GM19328 (cell line): ENCODE results near the gene PEMT.

Experiments
- ATAC-seq: cut with Tn5 transposase; IDR thresholded peaks from one replicate; pipeline ENCODE4 v1.9.1; 2021; ENCODE audit warnings: mild to moderate bottlenecking, moderate library complexity; ENCODE audit not compliant: unreplicated experiment

PEMT gene

GRCh38 chr17:17605083-17605728 lies 13.7 kb upstream of the PEMT start:
- ATAC-seq = no peak

DNA sequence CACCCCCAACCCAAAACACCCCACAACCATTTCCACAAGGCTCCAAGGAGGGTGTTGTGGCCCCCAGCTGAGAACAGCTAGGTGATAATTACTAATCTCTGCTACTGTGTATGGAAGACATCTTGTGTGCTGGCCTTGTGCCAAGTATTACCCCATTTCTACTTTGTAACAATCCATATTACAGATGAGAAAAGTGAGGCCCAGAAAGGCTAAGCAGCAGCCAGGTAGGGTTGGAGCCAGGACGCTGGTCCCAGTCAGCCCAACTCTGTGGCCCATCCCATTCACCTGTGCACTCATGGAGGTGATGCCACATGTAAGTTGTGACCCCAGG lies 12.4 kb upstream of the PEMT start:
- no peak for ATAC-seq

GRCh38 chr17:17603178-17603894 lies 11.8 kb upstream of the PEMT start:
- no peak for ATAC-seq

DNA sequence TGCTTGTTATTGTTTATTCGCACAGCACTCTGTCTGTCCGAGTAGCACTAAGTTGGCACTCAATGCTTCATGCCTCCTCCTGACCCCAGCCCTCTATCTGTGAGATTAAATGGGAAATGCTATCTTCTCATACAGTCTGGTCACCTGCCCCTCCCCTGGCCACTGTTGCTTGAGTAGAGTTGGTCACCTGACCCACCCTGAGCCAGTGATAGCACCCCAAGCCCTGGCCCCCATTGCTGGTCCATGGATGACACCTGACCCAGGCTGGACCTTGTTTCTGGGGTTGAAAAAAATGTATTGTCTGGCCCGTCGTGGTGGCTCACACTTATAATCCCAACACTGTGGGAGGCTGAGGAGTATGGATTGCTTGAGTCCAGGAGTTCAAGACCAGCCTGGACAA lies 8.5 kb upstream of the PEMT start:
- ATAC-seq = no peak

DNA sequence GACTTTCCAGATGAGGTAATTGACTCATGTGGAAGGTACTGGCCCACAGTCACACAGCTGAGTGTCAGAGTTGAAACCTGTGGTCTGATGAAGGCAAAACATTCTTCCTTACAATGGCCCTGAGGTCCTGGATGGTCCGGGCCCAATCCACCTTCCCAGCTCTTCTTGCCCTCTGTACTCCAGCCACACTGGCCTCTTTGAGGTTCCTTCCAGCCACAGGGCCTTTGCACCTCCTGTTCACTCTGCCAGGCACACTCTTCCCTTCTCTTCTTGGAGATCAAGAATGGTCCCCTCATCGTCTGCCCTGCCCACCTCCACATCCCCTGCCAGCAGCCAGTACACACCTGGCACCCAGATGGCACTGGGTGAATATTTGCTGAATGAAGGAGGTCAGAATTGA lies 6.5 kb upstream of the PEMT start:
- no peak for ATAC-seq

- ATAC-seq = no peak
Measured at GRCh38 chr17:17595755-17596154, 4.2 kb upstream of the PEMT start.

DNA sequence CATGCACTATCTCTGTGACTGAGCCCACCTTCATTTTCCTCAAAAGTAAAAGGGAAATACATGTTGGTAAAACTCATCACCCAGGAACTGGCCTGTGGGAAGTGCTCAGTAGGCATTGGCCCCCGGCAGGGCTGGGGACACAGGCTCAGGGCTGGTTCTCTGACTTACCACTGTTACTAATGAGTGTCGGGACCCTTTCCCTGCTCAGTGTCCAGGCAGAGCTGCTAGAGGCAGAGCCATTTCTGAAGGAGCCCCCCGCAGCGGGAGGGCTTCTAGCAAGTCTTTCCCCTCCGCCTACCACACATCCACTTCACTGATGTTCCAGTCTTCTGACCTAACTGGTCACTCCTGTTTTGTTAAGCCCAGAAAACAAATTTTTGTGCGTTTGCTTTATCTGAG lies 1.7 kb upstream of the PEMT start:
- no peak for ATAC-seq

GRCh38 chr17:17590883-17591354 lies 589 bp downstream of the PEMT start:
- no peak for ATAC-seq

- no peak for ATAC-seq
Measured at GRCh38 chr17:17590141-17590751, 1.3 kb downstream of the PEMT start.

GRCh38 chr17:17587614-17588337 lies 3.7 kb downstream of the PEMT start:
- no peak for ATAC-seq

DNA sequence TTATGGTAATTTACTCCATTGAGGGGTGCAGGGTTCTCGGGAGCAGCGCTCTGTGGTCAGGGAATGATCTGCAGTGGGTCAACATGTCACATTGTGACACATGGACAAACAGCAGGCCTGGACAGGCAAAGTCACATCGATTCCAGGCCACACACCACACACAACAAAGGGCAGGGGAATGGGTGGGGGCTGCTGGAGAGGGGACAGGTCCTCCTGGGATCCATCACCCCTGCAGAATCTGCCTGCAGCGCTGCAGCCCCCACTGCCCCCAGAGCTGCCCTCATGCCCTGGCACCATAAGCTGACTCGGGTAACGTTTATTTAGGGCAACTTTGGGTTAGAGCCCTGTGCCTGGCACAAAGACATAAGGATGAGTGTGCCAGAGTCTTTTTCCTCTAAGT lies 9.1 kb downstream of the PEMT start:
- no peak for ATAC-seq

- ATAC-seq = no peak
Measured at GRCh38 chr17:17581509-17581908, 10.0 kb downstream of the PEMT start.

GRCh38 chr17:17580662-17581470 lies 10.6 kb downstream of the PEMT start:
- ATAC-seq = no peak

GRCh38 chr17:17579691-17580090 lies 11.8 kb downstream of the PEMT start:
- ATAC-seq = no peak

GRCh38 chr17:17577373-17577772 lies 14.1 kb downstream of the PEMT start:
- ATAC-seq = no peak

DNA sequence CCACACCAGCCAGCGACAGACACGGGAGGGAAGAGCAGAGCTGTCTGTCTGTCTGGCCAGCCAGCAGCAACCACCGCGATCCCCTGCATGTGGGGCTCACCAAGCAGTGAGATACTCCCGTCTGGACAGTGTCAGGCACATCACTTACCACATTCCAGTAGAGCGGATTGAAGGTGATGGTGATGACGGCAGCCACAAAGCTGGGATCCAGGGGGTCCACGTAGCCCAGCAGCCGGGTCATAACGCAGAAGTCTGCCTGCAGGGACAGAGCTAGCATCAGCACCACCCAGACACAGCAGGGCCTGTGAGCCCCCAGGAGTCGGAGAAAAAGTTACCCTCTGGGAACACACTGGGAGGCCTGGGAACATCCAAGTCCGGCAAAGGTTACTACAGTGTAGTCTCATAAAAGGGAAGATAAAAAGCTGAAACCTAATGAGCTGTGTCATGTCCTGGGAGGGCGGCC lies 14.7 kb downstream of the PEMT start:
- no peak for ATAC-seq

DNA sequence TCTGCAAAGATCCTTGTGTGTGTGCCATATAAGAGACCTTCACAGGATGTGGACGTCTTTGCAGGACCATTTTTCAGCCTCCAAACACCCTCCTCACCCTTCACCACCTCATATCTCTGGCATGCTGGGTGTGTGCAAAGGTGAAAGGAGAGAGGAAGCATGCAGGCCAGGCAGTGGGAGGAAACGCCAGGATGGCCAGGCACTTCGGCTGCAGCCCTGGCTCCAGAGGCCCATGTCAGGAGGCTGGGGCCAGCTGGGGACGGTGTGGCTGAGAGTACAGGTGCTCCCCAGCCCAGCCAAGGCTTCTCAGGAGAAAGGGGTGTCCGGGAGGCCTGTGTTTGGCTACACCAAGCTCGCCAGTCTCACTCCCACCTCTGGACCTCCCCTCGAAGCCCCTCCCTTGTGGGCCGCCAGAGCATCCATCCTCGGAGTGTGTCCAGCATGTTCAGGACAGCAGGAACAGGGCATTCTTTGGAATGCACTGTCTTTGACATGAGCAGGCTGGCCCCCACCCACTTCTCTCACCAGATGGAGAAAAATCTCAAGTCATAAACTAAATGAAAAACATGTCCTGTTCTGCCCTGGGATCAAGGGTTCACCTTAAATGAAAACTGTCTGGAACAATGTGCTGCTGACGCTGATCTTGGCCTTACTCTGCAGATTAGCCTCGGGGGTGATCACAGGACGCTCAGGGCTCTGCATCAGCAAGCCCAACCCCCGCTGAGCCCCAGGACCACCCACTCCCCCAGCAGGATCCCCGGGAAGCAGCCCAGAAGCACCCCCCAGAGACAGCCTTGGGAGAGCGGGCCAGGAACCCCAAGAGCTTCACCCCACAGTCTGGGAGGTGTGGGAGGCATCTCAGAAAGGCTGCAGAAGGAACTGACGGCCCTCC lies 15.9 kb downstream of the PEMT start:
- ATAC-seq = no peak

DNA sequence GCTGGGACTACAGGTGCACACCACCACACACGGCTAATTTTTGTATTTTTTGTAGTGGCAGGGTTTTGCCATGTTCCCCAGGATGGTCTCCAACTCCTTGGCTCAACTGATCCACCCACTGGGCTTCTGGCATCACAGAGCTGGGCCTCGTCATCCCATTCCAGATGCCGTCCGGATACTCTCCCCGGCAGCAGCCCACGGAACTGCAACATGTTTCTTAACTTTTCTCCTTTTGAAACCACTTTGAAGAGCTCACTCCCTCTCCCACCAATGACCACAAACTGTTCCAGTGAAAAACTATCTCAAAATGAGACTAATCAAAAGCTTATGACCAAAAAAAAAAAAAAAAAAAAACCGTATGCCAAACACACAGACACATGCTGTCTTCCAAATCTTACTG lies 17.6 kb downstream of the PEMT start:
- no peak for ATAC-seq

DNA sequence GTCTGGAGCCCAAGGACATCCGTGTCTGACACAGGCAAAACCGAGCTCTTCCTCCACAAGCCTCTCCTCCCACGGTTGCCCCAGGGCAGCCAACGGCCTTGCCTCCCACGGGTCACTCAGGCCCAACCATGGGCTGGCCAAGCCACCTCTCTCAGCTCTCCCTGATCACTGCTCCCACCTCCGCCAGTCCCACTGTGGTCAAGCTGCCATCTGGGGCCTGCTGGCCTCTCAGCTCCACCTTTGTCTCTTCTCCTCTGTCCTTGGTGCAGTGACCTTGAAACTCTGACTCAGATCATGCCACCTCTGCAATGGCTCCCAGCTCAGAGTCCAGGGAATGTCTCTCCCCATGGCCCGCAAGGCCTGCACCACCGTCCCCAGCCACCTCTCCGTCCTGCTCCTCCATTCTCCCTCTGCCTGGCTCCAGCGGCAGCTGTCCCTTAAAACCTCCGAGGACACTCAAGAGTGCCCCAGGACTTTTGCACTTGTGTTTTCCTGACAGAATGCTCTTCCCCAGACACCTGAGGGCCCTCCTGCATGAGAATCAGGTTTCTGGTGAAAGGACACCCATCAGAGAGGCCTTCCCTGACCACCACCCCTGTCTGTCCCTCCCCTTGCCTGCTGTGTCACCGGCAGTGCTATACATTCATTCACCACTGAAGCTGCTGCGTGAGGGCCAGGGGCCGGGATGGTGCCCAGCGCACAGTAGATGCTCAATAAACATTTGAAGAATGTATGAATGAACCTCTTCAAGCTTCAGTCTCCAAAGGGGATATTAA lies 19.3 kb downstream of the PEMT start:
- ATAC-seq = no peak
